Motor neuron (in vitro differentiated cells): ENCODE measurements around the gene VPS35. TPM values are rescaled to one million over a fixed set of nuclear protein-coding genes. Genes with fewer than 3 reads are reported as not detected.
"Not testable (repeated sequence)": the region's sequence is repeated elsewhere in the genome, so short reads cannot be mapped to it uniquely, and the experiment has no call there.

Experiments used
- ATAC-seq, 8 experiments: fragments of 200-7000 bp; cut with Tn5 transposase; replicated peaks in 6 of 8; 2 replicates each; pipeline ENCODE4 v1.8.0; 2021; ENCODE audit warnings: mild to moderate bottlenecking in 8 of 8, moderate library complexity in 8 of 8
- H3K27ac ChIP-seq, 2 donors: fragments of 250-450 bp; sonication (Bioruptor Pico); 2 replicates each; pipeline ENCODE4 v1.9.0; 2021; ENCODE audit warnings: antibody characterized with exemption in 2 of 2, mild to moderate bottlenecking in 2 of 2, moderate library complexity in 1 of 2
- H3K4me1 ChIP-seq, 2 donors: fragments of 250-450 bp; sonication (Bioruptor Pico); replicated peaks in 1 of 2; 2 replicates each; pipeline ENCODE4 v1.6.1; 2021; ENCODE audit warnings: antibody characterized with exemption in 2 of 2, mild to moderate bottlenecking in 2 of 2, moderate library complexity in 1 of 2
- H3K4me3 ChIP-seq, 5 donors: fragments of 250-450 bp; sonication (Bioruptor Pico); 2 replicates each; pipeline ENCODE4 v1.9.0; 2021; ENCODE audit warnings: antibody characterized with exemption in 5 of 5, mild to moderate bottlenecking in 5 of 5, moderate library complexity in 4 of 5
- WGBS, 10 experiments: fragments of 450-650 bp; shearing (Covaris generic); methylation state at CpG; one replicate each; pipeline ENCODE4 v1.0.0; 2022; 5-methylcytosine and 5-hydroxymethylcytosine counted together
- in situ Hi-C, 9 experiments: fragments of 400-800 bp; cut with MboI; loops; one replicate each; pipeline ENCODE4 v1.15.0; 2021; ENCODE audit warnings: low sequenced_read_pairs in 9 of 9, low pct_unique_long_range_greater_than_20kb in 2 of 9; ENCODE audit not compliant: unreplicated experiment in 9 of 9
- total RNA-seq, 8 experiments: library from RNA; unstranded; fragments of 300-600 nt; gene quantifications; 2 replicates each; pipeline versions ENCODE4 v1.2.3 to v1.2.4, GENCODE V29; 2022

Gene VPS35
- total RNA-seq, 8 experiments from 2014 or later, result 39.6 to 80.6 (median 54.8) TPM

DNA sequence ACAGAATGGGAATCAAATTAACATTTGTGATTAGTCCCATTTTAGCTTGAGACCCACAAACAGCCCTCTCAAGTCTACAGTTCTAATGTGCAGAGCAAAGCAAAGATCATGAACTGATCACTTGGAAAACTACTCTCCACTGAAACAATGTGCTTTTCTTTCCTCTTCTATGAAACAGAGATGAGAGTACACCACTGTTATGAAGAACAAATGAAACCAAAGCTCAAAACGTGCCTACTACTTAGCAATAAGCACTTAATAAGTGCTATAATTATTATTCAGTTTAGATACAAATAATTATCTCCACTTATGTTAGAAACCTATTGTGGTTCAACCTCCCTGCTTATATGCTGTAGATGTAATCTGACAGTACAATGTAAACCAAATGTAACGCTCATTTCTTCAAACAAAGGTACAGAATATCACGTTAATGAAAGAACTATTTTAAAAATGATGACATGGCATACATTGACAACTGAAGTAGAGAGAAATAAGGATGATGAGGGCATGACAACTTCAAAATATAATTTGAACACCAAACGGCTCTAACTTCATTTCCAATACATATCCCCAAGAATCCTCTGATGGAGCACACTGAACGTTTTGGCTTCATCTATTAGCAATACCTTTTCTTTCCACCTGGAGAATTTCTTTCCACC lies 2.0 kb downstream of the VPS35 start:
- Histone ChIP-seq H3K4me1 (peaks cover 15 to 23% of the 10 kb centered on the region in 2 donors), H3K4me3 (peak overlapping the region; percentile 70 to 88 (median 73)), H3K27ac (no peak overlapping the region)
- ATAC-seq, result no peak
- 8 to 100% (median 57%) methylated on average over 1 to 5 of the region's 5 CpGs; no CpG with 5 or more reads in 1 of the 10 experiments for WGBS, 10 experiments
- in situ Hi-C loops, result loop anchor here in 2 of 9 experiments (25.0 kb wide), 2 partner anchors 100 to 125 kb away; no protein-coding TSS in a partner anchor

DNA sequence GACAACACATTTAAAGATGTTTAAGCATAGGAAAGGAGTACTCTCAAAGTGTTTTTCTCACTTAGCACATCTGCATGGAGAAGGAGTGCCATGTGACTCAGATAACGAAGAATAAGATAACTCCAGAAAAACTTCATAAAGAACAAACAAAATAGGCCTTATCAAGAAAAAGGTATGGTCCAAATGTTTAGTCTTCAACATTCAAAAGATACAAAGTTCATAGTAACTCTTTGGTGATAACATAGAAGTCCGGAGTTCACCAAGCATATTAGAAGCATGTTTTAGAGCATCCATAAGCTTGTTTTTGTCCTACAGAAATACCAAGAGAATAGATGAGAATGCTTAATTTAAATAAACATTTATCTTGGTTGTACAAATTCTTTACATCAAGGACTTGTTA lies 7.1 kb downstream of the VPS35 start:
- in situ Hi-C loops, result loop anchor here in 2 of 9 experiments (25.0 kb wide), 2 partner anchors 105 to 130 kb away; no protein-coding TSS in a partner anchor
- ATAC-seq, H3K4me3 ChIP-seq: not testable (repeated sequence)

DNA sequence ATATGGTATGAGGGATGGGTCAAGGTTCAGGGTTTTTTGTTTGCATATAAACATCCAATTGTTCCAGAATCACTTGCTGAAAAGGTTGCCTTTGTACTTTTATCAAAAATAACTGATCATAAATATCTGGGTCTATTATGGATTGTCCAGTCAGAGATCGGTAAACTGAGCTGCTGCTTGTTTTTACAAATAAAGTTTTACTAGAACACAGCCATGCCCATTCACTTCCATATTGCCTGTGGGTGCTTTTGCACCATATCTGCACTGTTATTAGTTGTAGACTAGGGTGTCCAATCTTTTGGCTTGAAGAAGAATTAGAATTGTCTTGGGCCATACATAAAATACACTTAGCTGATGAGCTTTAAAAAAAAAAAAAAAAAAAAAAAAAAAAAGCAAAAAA lies 11.0 kb downstream of the VPS35 start:
- in situ Hi-C loops, result loop anchor here in 2 of 9 experiments (25.0 kb wide), 2 partner anchors 109 to 134 kb away; no protein-coding TSS in a partner anchor
- H3K4me1 ChIP-seq, H3K4me3 ChIP-seq, ATAC-seq, H3K27ac ChIP-seq: not testable (repeated sequence)
- WGBS, 10 experiments, result 100% methylated on average over 1 of the region's 1 CpG; no CpG with 5 or more reads in 6 of the 10 experiments

More for the DNA sequence above, 7.1 kb downstream of the VPS35 start:
- H3K4me1 ChIP-seq, H3K27ac ChIP-seq: not testable (repeated sequence)
- 83 to 100% methylated on average over 1 of the region's 2 CpGs; no CpG with 5 or more reads in 8 of the 10 experiments for WGBS, 10 experiments

GRCh38 chr16:46673320-46674013 lies 15.5 kb downstream of the VPS35 start:
- 0 to 74% (median 60%) methylated on average over 2 to 6 of the region's 6 CpGs for WGBS, 10 experiments
- H3K27ac ChIP-seq, result no peak overlapping the region
- in situ Hi-C loops, result no loop called here
- peak; percentile 58 to 99 (median 86) for ATAC-seq
- no peaks in the 10 kb centered on the region for H3K4me1 ChIP-seq
- H3K4me3 ChIP-seq, result no peak overlapping the region

GRCh38 chr16:46662123-46662522 lies 26.9 kb downstream of the VPS35 start:
- 0 to 100% (median 73%) methylated on average over 1 to 4 of the region's 4 CpGs; no CpG with 5 or more reads in 1 of the 10 experiments for WGBS, 10 experiments
- H3K4me3 ChIP-seq, result no peak overlapping the region
- no peaks in the 10 kb centered on the region for H3K4me1 ChIP-seq
- no peak overlapping the region for H3K27ac ChIP-seq
- in situ Hi-C loops, result no loop called here
- ATAC-seq, result no peak

- WGBS, 10 experiments, result 60 to 83% (median 67%) methylated on average over 1 of the region's 1 CpG; no CpG with 5 or more reads in 6 of the 10 experiments
- no peak overlapping the region for H3K4me3 ChIP-seq
- H3K27ac ChIP-seq, result no peak overlapping the region
- in situ Hi-C loops, result no loop called here
- no peaks in the 10 kb centered on the region for H3K4me1 ChIP-seq
- ATAC-seq, result peak in 3 of 8 experiments; percentile 11 to 45 (median 37)
These were observed 30.1 kb downstream of the VPS35 start for GRCh38 chr16:46658925-46659324.

DNA sequence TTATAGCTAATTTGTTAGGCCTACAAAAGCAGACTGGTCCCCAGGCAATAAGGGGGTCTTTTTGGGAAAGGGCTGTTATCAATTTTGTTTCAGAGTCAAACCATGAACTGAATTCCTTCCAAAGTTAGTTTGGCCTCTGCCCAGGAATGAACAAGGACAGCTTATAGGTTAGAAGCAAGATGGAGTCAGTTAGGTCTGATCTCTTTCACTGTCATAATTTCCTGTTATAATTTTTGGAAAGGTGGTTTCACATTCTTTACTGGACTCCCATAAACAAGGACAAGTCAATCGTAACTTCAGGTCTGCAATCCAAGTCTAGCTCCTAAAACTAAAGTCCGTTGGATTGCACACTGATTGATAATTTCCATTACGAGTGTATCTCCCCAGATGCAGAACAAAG lies 37.7 kb downstream of the VPS35 start:
- 73 to 100% (median 78%) methylated on average over 2 to 3 of the region's 3 CpGs; no CpG with 5 or more reads in 3 of the 10 experiments for WGBS, 10 experiments
- Histone ChIP-seq H3K4me3 (no peak overlapping the region), H3K4me1 (peaks cover 5 to 12% of the 10 kb centered on the region in 2 donors), H3K27ac (no peak overlapping the region)
- no peak for ATAC-seq
- in situ Hi-C loops, result no loop called here

- H3K4me3 ChIP-seq, result no peak overlapping the region
- peaks cover 5 to 12% of the 10 kb centered on the region in 2 donors for H3K4me1 ChIP-seq
- WGBS, 10 experiments, result 0 to 100% (median 68%) methylated on average over 1 to 4 of the region's 5 CpGs; no CpG with 5 or more reads in 4 of the 10 experiments
- peak in 7 of 8 experiments; percentile 9 to 94 (median 39) for ATAC-seq
- in situ Hi-C loops, result no loop called here
- H3K27ac ChIP-seq, result peak overlapping the region in 1 of 2 donors; percentile 37
These were observed 38.7 kb downstream of the VPS35 start for GRCh38 chr16:46650254-46650623.

DNA sequence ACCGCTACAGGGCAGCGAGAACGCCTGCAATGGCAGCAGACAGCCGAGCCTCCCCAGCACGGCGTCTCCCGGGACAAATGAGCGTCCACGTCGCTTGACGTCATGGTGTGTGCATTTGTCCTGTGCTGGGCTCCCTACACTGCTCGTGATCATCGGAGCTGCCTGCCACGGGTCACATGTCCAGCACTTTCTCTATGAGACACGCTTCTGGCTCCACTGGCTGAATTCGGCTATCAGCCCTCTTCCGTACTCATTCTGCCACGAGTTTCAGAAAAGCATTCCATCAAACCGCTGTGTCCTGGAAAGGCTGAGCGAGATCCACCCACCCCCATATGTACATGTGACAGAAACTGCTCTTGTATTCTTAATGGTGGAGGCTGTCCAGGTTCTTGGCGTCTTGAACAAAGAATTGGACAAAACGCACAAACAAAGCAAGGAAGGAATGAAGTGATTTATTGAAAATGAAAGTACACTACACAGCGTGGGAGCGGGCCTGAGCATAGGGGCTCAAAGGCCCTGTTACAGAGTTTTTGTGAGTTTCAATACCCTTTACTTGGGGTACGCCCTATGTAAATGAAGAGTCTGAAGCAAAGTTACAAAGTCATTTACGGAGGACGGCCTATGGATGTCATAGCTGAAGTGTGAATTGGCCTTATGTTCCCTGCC lies 39.3 kb downstream of the VPS35 start:
- peak overlapping the region in 1 of 2 donors; percentile 33 for H3K27ac ChIP-seq
- H3K4me3 ChIP-seq, result no peak overlapping the region
- peaks cover 5 to 12% of the 10 kb centered on the region in 2 donors for H3K4me1 ChIP-seq
- ATAC-seq, result peak in 6 of 8 experiments; percentile 38 to 93 (median 79)
- WGBS, 10 experiments, result 70 to 100% (median 83%) methylated on average over 2 to 15 of the region's 27 CpGs; no CpG with 5 or more reads in 1 of the 10 experiments
- in situ Hi-C loops, result no loop called here

DNA sequence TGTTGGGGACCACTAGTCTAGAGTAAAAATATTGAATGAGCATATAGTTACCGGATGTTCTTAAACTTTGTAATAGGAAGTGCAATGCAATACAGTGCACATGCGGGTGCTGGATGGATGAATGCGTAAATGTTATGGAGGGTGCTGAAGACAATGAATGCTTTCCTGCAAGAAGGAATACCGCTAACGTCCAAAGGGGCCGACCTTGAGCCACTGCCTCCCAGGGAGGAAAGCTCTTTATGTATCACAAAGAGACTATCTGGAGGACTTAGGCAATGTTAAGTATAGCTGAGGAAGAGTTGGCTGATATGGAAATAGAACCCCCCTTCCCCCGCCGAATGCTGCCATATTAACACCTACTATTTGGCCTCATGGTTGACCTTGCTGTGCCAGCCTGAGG lies 40.3 kb downstream of the VPS35 start:
- Histone ChIP-seq H3K27ac (no peak overlapping the region), H3K4me3 (no peak overlapping the region), H3K4me1 (peaks cover 5 to 12% of the 10 kb centered on the region in 2 donors)
- 40 to 100% (median 90%) methylated on average over 1 to 8 of the region's 8 CpGs; no CpG with 5 or more reads in 1 of the 10 experiments for WGBS, 10 experiments
- in situ Hi-C loops, result no loop called here
- no peak for ATAC-seq

DNA sequence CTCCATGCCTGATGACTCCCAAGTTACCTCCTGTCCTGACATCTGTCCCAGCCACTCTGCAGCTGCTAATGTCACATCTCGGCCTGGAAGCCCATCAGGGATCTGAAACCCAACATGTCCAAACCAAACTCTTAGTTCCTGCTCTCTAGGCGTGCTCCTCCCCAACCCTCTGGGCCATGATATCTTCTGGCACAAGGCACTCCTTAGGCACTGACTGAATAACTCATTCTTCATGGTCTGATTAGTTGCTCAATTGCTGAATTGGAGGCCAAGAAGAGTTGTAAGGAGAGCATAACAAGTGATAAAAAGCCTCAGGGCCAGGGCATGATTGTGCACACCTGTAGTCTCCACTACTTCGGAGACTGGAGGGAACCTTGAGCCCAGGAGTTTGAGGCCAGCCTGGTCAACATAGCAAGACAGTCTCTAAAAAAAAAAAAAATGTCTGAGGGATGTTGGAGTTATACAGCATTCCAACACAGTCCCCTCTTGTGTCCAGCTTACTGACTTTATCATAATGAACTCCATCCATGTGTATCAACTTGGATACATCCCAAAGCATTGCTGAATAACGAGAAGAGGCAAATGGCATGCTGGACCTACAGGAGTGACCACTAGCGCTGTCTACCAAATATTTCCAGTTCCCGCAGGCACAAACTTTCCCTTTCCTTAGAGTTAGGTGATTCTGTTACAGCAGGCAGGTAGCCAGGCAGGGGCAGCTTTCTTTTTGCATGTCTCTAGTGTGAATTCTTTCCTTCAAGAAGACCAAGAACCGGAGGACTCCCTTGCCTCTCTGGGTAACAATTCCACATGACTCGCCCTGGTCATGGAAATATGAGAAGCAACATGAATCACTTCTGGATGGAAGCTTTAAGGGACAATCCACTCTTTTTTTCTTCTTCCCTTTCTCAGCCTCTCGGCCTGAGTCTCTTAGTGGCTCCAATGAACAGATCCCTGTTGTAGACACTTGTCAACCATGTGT lies 49.7 kb downstream of the VPS35 start:
- 0 to 82% (median 40%) methylated on average over 1 to 8 of the region's 9 CpGs; no CpG with 5 or more reads in 1 of the 10 experiments for WGBS, 10 experiments
- peak in 2 of 8 experiments; percentile 19 to 74 for ATAC-seq
- no peaks in the 10 kb centered on the region for H3K4me1 ChIP-seq
- no peak overlapping the region for H3K4me3 ChIP-seq
- in situ Hi-C loops, result no loop called here
- no peak overlapping the region for H3K27ac ChIP-seq
